Upper lobe of left lung (tissue), 4 donors: ENCODE results near the gene GNA12.

Source experiments
- CTCF ChIP-seq, 6 experiments: fragments of 450-650 bp in 4 of 6; fragments of 200-600 bp in 2 of 6; sonication (generic) in 2 of 6; IDR thresholded peaks; one replicate each; pipeline ENCODE4 v1.5.1; 2016 to 2019; ENCODE audit warnings: antibody characterized with exemption in 6 of 6
- POLR2AphosphoS5 ChIP-seq, 2 donors: sonication (generic); formaldehyde crosslinking; IDR thresholded peaks; one replicate each; pipeline ENCODE4 v1.5.1; 2017; ENCODE audit warnings: antibody characterized with exemption in 2 of 2

GRCh38 chr7:2849941-2850766 is 6.0 kb upstream of the GNA12 start:
- no peak for TF ChIP-seq CTCF (IDR thresholded peaks at IDR 0.05)
- no peak for TF ChIP-seq POLR2AphosphoS5 (IDR thresholded peaks at IDR 0.05)
